ENCODE results near the gene B4GALNT4. TPM values are rescaled to one million over a fixed set of nuclear protein-coding genes. Genes with fewer than 3 reads are reported as not detected.

The B4GALNT4 gene
- total and polyA plus RNA-seq, 2 of the 13 experiments (the other 11 are each of a cell fraction or from before 2014, with no cell fraction given): 30.5 to 50.1 TPM

- TF ChIP-seq ARID4A (CRISPR knock-in tag; IDR thresholded peaks at IDR 0.05; ENCODE audit: borderline replicate concordance) (no peak), NR2F2 (IDR thresholded peaks at IDR 0.05; ENCODE audit: borderline replicate concordance, low read depth) (no peak), ELK4 (CRISPR knock-in tag; IDR thresholded peaks at IDR 0.05; ENCODE audit: borderline replicate concordance) (no peak), HES4 (CRISPR knock-in tag; IDR thresholded peaks at IDR 0.05; ENCODE audit: borderline replicate concordance) (no peak), KDM5B (CRISPR knock-in tag; IDR thresholded peaks at IDR 0.05; ENCODE audit: borderline replicate concordance) (peak; percentile 15; the same call in 1 of the 2 replicates), SP5 (CRISPR knock-in tag; IDR thresholded peaks at IDR 0.05; ENCODE audit: borderline replicate concordance, low read depth) (no peak), ZNF3 (CRISPR knock-in tag; IDR thresholded peaks at IDR 0.05) (no peak), ZNF574 (CRISPR knock-in tag; IDR thresholded peaks at IDR 0.05) (0 out of 2 replicates have a peak, but pooled peaks have one; percentile 0), KAT7 (CRISPR knock-in tag; IDR thresholded peaks at IDR 0.05; ENCODE audit: borderline replicate concordance) (no peak), ZNF790 (CRISPR knock-in tag; IDR thresholded peaks at IDR 0.05; ENCODE audit: borderline replicate concordance) (0 out of 2 replicates have a peak, but pooled peaks have one; percentile 43), TBL1XR1 (IDR thresholded peaks at IDR 0.05; ENCODE audit: borderline replicate concordance, low read length, partially characterized antibody) (no peak), RFX3 (CRISPR knock-in tag; IDR thresholded peaks at IDR 0.05) (no peak), HOXD1 (CRISPR knock-in tag; IDR thresholded peaks at IDR 0.05) (no peak), ZNF788 (CRISPR knock-in tag; IDR thresholded peaks at IDR 0.05; ENCODE audit: borderline replicate concordance) (no peak), ZNF235 (CRISPR knock-in tag; IDR thresholded peaks at IDR 0.05; ENCODE audit: borderline replicate concordance) (no peak; the same call in 1 of the 2 replicates), ZBTB26 (CRISPR knock-in tag; IDR thresholded peaks at IDR 0.05; ENCODE audit: borderline replicate concordance) (no peak), ZNF710 (CRISPR knock-in tag; IDR thresholded peaks at IDR 0.05; ENCODE audit: borderline replicate concordance) (0 out of 2 replicates have a peak, but pooled peaks have one; percentile 4), ZMYM2 (CRISPR knock-in tag; IDR thresholded peaks at IDR 0.05) (no peak), MED13 (CRISPR knock-in tag; IDR thresholded peaks at IDR 0.05) (no peak)
Measured at GRCh38 chr11:396511-396947, 27.2 kb downstream of the B4GALNT4 start (continued).
